GM12872 (cell line): ENCODE measurements around the gene DMRT1.

Experiments used
- TF ChIP-seq, protein P1 (sequence below): IDR thresholded peaks from 3 replicates; pipeline ENCODE4 v1.5.1; 2011; ENCODE audit warnings: low read depth, mild to moderate bottlenecking, low read length, moderate library complexity; ENCODE audit not compliant: insufficient read depth

DMRT1 gene

DNA sequence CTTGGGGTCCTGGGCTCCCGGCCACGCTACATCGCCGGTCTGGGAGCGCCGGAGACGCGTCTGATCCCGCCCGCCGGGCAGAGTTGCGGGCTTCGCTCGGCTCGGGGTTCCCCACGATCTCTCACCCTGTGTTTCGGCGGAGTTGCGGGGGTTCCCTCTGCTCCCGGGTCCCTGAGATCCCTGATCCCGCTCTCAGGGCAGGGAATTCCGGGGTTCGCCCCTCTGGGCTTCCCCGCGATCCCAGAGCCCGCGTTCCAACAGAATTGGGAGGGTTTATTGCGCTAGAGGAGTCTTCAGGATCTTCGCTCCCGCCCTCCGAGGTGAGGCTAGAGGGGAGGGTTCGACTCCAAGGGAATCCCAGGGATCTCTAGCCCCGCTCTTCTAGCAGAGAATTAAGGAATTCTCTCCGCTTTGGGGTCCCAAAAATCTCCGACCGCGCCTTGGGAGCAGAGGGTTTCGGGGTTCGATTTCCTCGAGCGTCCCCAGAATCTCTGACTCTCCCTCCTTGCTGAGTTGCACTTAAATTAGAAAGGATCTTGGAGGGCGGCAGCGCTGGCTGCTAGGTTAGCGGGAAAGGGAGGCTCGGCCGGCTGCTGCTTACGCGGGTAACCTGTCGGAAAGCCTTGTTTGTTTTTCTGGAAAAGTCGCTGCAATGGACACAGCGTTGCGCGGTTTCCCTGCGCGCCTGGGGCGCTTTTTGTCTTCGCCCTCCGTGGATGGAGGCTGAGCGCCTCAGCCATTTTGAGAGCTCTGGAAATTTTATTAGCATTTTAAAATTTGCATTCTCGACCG is 1.3 kb downstream of the DMRT1 start:
- TF ChIP-seq, protein P1, sequence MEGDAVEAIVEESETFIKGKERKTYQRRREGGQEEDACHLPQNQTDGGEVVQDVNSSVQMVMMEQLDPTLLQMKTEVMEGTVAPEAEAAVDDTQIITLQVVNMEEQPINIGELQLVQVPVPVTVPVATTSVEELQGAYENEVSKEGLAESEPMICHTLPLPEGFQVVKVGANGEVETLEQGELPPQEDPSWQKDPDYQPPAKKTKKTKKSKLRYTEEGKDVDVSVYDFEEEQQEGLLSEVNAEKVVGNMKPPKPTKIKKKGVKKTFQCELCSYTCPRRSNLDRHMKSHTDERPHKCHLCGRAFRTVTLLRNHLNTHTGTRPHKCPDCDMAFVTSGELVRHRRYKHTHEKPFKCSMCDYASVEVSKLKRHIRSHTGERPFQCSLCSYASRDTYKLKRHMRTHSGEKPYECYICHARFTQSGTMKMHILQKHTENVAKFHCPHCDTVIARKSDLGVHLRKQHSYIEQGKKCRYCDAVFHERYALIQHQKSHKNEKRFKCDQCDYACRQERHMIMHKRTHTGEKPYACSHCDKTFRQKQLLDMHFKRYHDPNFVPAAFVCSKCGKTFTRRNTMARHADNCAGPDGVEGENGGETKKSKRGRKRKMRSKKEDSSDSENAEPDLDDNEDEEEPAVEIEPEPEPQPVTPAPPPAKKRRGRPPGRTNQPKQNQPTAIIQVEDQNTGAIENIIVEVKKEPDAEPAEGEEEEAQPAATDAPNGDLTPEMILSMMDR, result no peak

DNA sequence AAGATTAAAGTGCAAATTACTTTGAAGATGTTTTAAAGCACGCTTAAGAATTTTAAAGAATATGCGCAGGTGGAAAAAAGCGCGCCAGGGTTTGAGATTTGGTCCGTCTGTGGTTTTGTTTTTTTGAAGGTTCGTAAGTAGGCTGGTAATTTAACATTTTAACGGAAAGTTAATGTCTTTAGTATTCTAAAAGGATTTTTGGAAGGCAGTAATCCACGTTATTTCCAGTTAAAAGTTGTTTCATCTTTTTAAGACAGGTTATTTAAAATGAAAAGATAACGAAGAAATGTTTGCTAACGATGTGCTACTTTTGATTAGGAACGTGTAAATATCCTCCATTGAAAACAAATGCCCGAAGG is 1.9 kb downstream of the DMRT1 start:
- TF ChIP-seq, protein P1, result no peak

DNA sequence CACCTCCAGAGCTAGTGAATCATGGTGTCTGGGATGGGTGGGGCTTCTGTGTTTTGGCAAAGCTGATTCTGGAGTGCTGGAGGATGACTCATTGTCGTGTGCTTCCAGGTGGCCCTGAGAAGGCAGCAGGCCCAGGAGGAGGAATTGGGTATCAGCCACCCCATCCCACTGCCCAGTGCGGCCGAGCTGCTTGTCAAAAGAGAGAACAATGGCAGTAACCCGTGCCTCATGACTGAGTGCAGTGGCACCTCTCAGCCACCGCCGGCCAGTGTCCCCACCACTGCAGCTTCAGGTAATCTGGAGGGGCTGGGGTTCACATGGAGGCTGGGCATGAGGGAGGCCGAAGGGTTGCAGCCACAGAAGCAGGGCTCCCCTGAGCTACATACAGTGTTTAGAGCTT is 5.4 kb downstream of the DMRT1 start:
- TF ChIP-seq, protein P1, result no peak

DNA sequence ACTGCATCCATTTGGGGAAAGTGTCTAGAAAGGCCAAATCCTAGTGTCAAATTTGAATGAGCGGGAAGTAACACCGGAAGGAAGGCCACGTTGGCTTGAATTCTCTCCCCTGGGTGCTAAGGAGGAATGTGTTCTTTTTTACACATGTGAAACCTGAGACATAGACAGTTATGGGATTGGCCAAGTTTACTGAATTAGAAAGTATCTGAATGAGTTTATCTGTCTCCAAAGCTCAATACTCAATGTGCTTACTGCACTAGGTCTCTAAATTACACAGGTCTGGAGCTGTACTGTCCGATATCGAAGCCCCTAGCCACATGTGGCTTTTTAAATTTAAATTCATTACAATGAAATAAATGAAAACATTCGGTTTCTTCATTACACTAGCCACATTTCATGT is 6.0 kb downstream of the DMRT1 start:
- TF ChIP-seq, protein P1, result no peak

- TF ChIP-seq, protein P1, result no peak
These were observed 7.9 kb downstream of the DMRT1 start for GRCh38 chr9:849431-849830.

DNA sequence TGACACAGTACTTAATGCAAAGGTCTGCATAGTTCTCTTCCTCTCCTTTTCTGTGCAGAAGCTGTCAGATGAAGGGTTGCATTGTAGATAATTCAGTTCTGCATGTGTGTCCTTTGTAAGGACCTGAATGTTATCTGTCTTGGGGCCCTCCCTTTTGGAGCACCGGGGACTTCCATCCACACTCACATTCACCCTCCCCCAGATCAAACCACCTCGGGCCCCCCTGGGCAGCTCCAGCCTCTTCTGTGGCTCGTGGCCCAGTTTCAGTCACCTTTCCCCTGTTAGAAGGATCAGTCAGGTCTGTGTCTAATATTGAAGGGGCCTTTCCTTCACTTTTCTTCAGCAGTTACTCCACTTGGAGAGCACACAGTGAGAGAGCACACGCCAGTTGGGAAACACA is 11.0 kb downstream of the DMRT1 start:
- TF ChIP-seq, protein P1, result no peak

DNA sequence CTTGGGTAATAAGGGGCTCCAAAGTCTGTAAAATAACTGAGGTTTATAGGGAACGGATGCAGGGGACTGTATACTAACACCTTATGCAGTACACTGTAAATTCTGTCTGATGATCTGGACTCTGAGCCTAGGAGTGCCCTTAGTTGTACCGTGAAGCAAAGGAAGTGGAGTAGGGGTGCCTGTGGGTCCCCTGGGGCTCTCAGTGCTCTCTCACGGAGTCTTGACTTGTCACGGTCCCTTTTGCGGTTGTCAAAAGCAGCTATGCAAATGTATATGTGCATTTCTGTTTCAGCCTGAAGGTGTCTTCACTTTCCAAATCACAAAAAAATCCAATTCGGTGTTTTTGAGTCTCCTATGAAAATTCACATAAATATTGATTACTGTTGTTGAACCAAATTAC is 17.8 kb downstream of the DMRT1 start:
- TF ChIP-seq, protein P1, result no peak
